GM12891 (cell line): ENCODE data around the gene DRAP1.

ENCODE experiments used
- PAX5 ChIP-seq: IDR thresholded peaks from 2 replicates; pipeline ENCODE4 v1.6.1; 2011; ENCODE audit warnings: low read length, moderate library complexity, mild to moderate bottlenecking; ENCODE audit not compliant: insufficient read depth, severe bottlenecking
- POLR2A ChIP-seq: IDR thresholded peaks from 2 replicates; pipeline ENCODE4 v1.6.1; 2011; ENCODE audit warnings: low read depth, low read length, control low read depth
- POLR2AphosphoS5 ChIP-seq: IDR thresholded peaks from 2 replicates; pipeline ENCODE4 v1.6.1; 2011; ENCODE audit warnings: low read depth, low read length, control low read depth
- TAF1 ChIP-seq: IDR thresholded peaks from 2 replicates; pipeline ENCODE4 v1.6.1; 2011; ENCODE audit warnings: low read depth, low read length, control low read depth

DNA sequence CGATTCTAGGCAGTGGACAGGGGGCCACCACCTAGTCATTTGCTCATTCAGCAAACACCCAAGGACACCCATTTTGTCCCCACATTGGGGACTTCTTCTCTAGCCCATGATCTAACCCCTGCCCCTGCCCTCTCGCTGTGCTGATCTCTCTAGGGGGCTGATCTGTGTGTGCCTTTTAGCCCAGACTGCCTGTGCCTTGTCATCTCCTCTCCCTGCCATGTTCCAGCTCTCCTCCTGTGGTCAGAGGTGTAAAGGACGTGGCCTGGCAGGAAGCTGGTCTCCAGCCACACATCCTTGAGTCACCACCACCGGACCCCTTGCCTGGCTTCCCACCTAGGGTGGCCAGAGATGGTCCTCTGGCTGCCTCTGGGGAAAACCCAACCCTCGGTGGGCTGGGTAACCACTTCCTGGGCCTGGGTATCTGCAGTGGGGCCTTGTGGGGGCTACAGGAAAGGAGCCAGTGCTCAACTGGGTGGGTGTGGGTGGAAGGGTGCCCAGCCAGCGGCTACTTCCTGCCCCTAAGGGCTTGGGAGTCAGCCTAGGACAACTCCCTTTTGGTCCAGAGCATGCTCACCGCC, 38.3 kb upstream of the DRAP1 start:
- TF ChIP-seq TAF1 = no peak
- TF ChIP-seq POLR2A = no peak
- 0 out of 2 replicates have a peak, but pooled peaks have one; percentile 24 for TF ChIP-seq POLR2AphosphoS5
- TF ChIP-seq PAX5 = no peak
